GM12892 (cell line): ENCODE measurements around the gene NCAPG2.

Experiments
- POLR2A ChIP-seq: IDR thresholded peaks from 2 replicates; pipeline ENCODE4 v1.6.1; 2011; ENCODE audit warnings: low read depth, low read length, control low read depth
- POLR2AphosphoS5 ChIP-seq: IDR thresholded peaks from 2 replicates; pipeline ENCODE4 v1.6.1; 2011; ENCODE audit warnings: low read depth, low read length, control low read depth
- TAF1 ChIP-seq: IDR thresholded peaks from 2 replicates; pipeline ENCODE4 v1.6.1; 2011; ENCODE audit warnings: low read depth, mild to moderate bottlenecking, control low read depth, low read length, borderline replicate concordance

GRCh38 chr7:158663428-158663741 is 41.2 kb downstream of the NCAPG2 start:
- TF ChIP-seq POLR2AphosphoS5 (no peak), POLR2A (no peak), TAF1 (no peak)
